T-helper 17 cell (primary cell): Measurements from ENCODE around the gene PRND. TPM values are rescaled to one million over a fixed set of nuclear protein-coding genes. Genes with fewer than 3 reads are reported as not detected.
"Not testable (repeated sequence)": the region's sequence is repeated elsewhere in the genome, so short reads cannot be mapped to it uniquely, and the experiment has no call there.

Experiments
- ATAC-seq: fragments of 150-1000 bp; cut with Tn5 transposase; 2 replicates; pipeline ENCODE4 v1.10.0; 2021; ENCODE audit warnings: mild to moderate bottlenecking, moderate library complexity
- DNase-seq, 3 donors: peaks; one replicate each; pipeline versions ENCODE4 v3.0.0 to v3.0.0-alpha.2; 2020 to 2021
- H3K9me3 ChIP-seq: one replicate; pipeline ENCODE4 v1.7.0; 2013; ENCODE audit warnings: low read length, mild to moderate bottlenecking; ENCODE audit not compliant: control insufficient read depth, poor library complexity, severe bottlenecking
- H3K27ac Mint-ChIP-seq: one replicate; pipeline ENCODE4 v1.8.0; 2022; ENCODE audit warnings: mild to moderate bottlenecking, moderate library complexity, mixed read lengths
- H3K27me3 Mint-ChIP-seq: one replicate; pipeline ENCODE4 v1.8.0; 2022; ENCODE audit warnings: mixed read lengths
- H3K36me3 Mint-ChIP-seq: one replicate; pipeline ENCODE4 v1.8.0; 2022; ENCODE audit warnings: low read depth, mixed read lengths
- H3K4me1 Mint-ChIP-seq: one replicate; pipeline ENCODE4 v1.8.0; 2022; ENCODE audit warnings: mild to moderate bottlenecking, mixed read lengths
- H3K4me3 Mint-ChIP-seq: one replicate; pipeline ENCODE4 v1.8.0; 2022; ENCODE audit warnings: mild to moderate bottlenecking, moderate library complexity, mixed read lengths
- total RNA-seq, 4 donors: library from RNA in 2 of 4; stranded (reverse) in 2 of 4; gene quantifications; one replicate each; pipeline ENCODE4 v1.2.3 and lab custom pipeline; 2022 to 2026

PRND gene
- total RNA-seq, 2 donors from 2014 or later: not detected

GRCh38 chr20:4713401-4713800 lies 8.3 kb upstream of the PRND start:
- H3K9me3 ChIP-seq: no peaks in the 10 kb centered on the region
- DNase-seq: no peak
- Mint-ChIP-seq H3K27me3 (peaks cover 15% of the 10 kb centered on the region), H3K4me3 (no peak overlapping the region), H3K4me1 (peaks cover 7% of the 10 kb centered on the region), H3K36me3 (peaks cover 2% of the 10 kb centered on the region), H3K27ac (no peak overlapping the region)
- ATAC-seq: no peak

GRCh38 chr20:4714818-4715217 lies 6.9 kb upstream of the PRND start:
- H3K9me3 ChIP-seq: no peaks in the 10 kb centered on the region
- peaks cover 7% of the 10 kb centered on the region for H3K4me1 Mint-ChIP-seq
- DNase-seq (no peak), ATAC-seq (no peak)
- H3K27ac Mint-ChIP-seq: no peak overlapping the region
- H3K4me3 Mint-ChIP-seq: no peak overlapping the region
- peaks cover 15% of the 10 kb centered on the region for H3K27me3 Mint-ChIP-seq
- peaks cover 2% of the 10 kb centered on the region for H3K36me3 Mint-ChIP-seq

GRCh38 chr20:4717816-4718570 lies 3.7 kb upstream of the PRND start:
- ATAC-seq (no peak), DNase-seq (no peak)
- Mint-ChIP-seq H3K27ac (no peak overlapping the region), H3K36me3 (peaks cover 2% of the 10 kb centered on the region), H3K4me1 (peaks cover 8% of the 10 kb centered on the region), H3K27me3 (peaks cover 15% of the 10 kb centered on the region), H3K4me3 (no peak overlapping the region)
- H3K9me3 ChIP-seq: no peaks in the 10 kb centered on the region

GRCh38 chr20:4719190-4719589 lies 2.5 kb upstream of the PRND start:
- H3K27me3 Mint-ChIP-seq: peaks cover 10% of the 10 kb centered on the region

GRCh38 chr20:4720041-4720976 lies 1.4 kb upstream of the PRND start:
- no peaks in the 10 kb centered on the region for H3K36me3 Mint-ChIP-seq
- H3K4me3 Mint-ChIP-seq: peak overlapping the region; percentile 57
- peaks cover 7% of the 10 kb centered on the region for H3K27me3 Mint-ChIP-seq

More at GRCh38 chr20:4719190-4719589, 2.5 kb upstream of the PRND start:
- H3K9me3 ChIP-seq: no peaks in the 10 kb centered on the region
- Mint-ChIP-seq H3K27ac (no peak overlapping the region), H3K4me1 (peaks cover 8% of the 10 kb centered on the region), H3K36me3 (no peaks in the 10 kb centered on the region), H3K4me3 (no peak overlapping the region)
- DNase-seq (no peak), ATAC-seq (no peak)

GRCh38 chr20:4720977-4721349 lies 746 bp upstream of the PRND start:
- H3K9me3 ChIP-seq: no peaks in the 10 kb centered on the region
- Mint-ChIP-seq H3K27me3 (peaks cover 4% of the 10 kb centered on the region), H3K36me3 (no peaks in the 10 kb centered on the region), H3K4me1 (peaks cover 8% of the 10 kb centered on the region), H3K4me3 (peak overlapping the region; percentile 57), H3K27ac (peak overlapping the region; percentile 60)
- DNase-seq (no peak), ATAC-seq (no peak)

More at GRCh38 chr20:4720041-4720976, 1.4 kb upstream of the PRND start:
- ATAC-seq (peak; percentile 94), DNase-seq (peak; percentile 53 to 68 (median 56))
- H3K9me3 ChIP-seq: no peaks in the 10 kb centered on the region
- Mint-ChIP-seq H3K4me1 (peaks cover 8% of the 10 kb centered on the region), H3K27ac (peak overlapping the region; percentile 79)

- no peak overlapping the region for H3K4me3 Mint-ChIP-seq
- peaks cover 4% of the 10 kb centered on the region for H3K27me3 Mint-ChIP-seq
- peaks cover 16% of the 10 kb centered on the region for H3K4me1 Mint-ChIP-seq
- ATAC-seq (no peak), DNase-seq (no peak)
- H3K9me3 ChIP-seq: no peaks in the 10 kb centered on the region
- H3K27ac Mint-ChIP-seq: peak overlapping the region; percentile 70
- H3K36me3 Mint-ChIP-seq: no peaks in the 10 kb centered on the region
Observed at GRCh38 chr20:4722571-4722970, 862 bp downstream of the PRND start.

- no peak for ATAC-seq
- peaks cover 16% of the 10 kb centered on the region for H3K4me1 Mint-ChIP-seq
- H3K27me3 Mint-ChIP-seq: peaks cover 4% of the 10 kb centered on the region
- H3K4me3 Mint-ChIP-seq: no peak overlapping the region
- H3K36me3 Mint-ChIP-seq: no peaks in the 10 kb centered on the region
- no peaks in the 10 kb centered on the region for H3K9me3 ChIP-seq
- no peak overlapping the region for H3K27ac Mint-ChIP-seq
- no peak for DNase-seq
Observed at GRCh38 chr20:4722993-4723392, 1.3 kb downstream of the PRND start.

- H3K27me3 Mint-ChIP-seq, H3K27ac Mint-ChIP-seq, H3K36me3 Mint-ChIP-seq, H3K9me3 ChIP-seq, DNase-seq, ATAC-seq, H3K4me3 Mint-ChIP-seq: not testable (repeated sequence)
- peaks cover 16% of the 10 kb centered on the region for H3K4me1 Mint-ChIP-seq
Observed at GRCh38 chr20:4723553-4723952, 1.8 kb downstream of the PRND start.

GRCh38 chr20:4724459-4725262 lies 3.0 kb downstream of the PRND start:
- Mint-ChIP-seq H3K4me3 (no peak overlapping the region), H3K36me3 (no peaks in the 10 kb centered on the region), H3K27me3 (peaks cover 4% of the 10 kb centered on the region), H3K4me1 (peaks cover 16% of the 10 kb centered on the region), H3K27ac (no peak overlapping the region)
- no peak for ATAC-seq
- H3K9me3 ChIP-seq: no peaks in the 10 kb centered on the region
- no peak for DNase-seq

- H3K36me3 Mint-ChIP-seq: no peaks in the 10 kb centered on the region
- no peak overlapping the region for H3K27ac Mint-ChIP-seq
- no peaks in the 10 kb centered on the region for H3K9me3 ChIP-seq
- DNase-seq (no peak), ATAC-seq (no peak)
- peaks cover 13% of the 10 kb centered on the region for H3K4me1 Mint-ChIP-seq
- H3K4me3 Mint-ChIP-seq: no peak overlapping the region
- peaks cover 4% of the 10 kb centered on the region for H3K27me3 Mint-ChIP-seq
Observed at GRCh38 chr20:4725263-4725550, 3.5 kb downstream of the PRND start.

- Mint-ChIP-seq H3K36me3 (no peaks in the 10 kb centered on the region), H3K27ac (peak overlapping the region; percentile 89), H3K27me3 (peaks cover 7% of the 10 kb centered on the region), H3K4me3 (peak overlapping the region; percentile 81), H3K4me1 (peaks cover 8% of the 10 kb centered on the region)
- DNase-seq: no peak
- no peaks in the 10 kb centered on the region for H3K9me3 ChIP-seq
- ATAC-seq: peak; percentile 86
Observed at GRCh38 chr20:4726710-4727397, 5.1 kb downstream of the PRND start.
